Hematopoietic multipotent progenitor cell treated with erythropoietin and hydrocortisone succinate and interleukin-3 and kit ligand, for 6 days (in vitro differentiated cells): ENCODE data around the gene TMEM9.
A peak's percentile ranks its signal among the peaks of the same experiment; 100 is the strongest.

Experiments
- DNase-seq: peaks from one replicate; pipeline ENCODE4 v3.0.0-alpha.2; 2015

The TMEM9 gene

DNA sequence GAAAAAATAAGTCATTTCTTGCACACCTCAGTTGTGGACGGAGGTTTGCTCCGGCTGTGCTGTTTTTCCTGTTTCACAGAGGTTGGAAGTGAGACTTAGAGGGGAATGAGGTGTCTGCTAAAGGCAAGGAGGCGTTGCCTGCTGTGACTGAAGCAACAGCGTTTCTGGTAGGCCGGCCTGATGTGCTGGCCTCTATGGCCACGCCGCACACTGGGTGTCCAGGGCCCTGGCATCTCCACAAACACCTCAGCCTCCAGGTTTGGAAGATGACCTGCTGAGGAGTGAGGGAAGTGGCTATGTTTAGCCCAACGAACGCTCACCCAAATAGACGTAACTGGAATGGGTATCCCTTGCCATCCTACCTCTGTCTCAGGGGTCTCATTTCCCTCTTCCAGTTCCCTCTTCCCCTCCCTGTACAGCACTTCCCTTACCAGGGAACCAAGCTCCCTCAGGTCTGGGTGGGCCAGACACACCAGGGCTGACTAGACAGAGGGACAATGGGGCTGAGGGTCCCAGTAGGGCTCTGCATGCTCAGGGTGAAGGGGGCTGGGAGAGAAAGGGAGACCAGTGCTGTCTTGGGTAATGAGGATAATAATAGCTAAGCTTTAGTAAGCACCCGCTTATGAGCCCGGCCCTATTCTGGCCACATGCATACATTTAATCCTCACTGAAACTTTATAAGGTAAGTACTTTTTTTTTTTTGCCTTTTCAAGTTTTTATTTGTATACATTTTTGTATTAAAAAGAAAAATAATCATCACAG, 53.9 kb downstream of the TMEM9 start:
- no peak for DNase-seq

DNA sequence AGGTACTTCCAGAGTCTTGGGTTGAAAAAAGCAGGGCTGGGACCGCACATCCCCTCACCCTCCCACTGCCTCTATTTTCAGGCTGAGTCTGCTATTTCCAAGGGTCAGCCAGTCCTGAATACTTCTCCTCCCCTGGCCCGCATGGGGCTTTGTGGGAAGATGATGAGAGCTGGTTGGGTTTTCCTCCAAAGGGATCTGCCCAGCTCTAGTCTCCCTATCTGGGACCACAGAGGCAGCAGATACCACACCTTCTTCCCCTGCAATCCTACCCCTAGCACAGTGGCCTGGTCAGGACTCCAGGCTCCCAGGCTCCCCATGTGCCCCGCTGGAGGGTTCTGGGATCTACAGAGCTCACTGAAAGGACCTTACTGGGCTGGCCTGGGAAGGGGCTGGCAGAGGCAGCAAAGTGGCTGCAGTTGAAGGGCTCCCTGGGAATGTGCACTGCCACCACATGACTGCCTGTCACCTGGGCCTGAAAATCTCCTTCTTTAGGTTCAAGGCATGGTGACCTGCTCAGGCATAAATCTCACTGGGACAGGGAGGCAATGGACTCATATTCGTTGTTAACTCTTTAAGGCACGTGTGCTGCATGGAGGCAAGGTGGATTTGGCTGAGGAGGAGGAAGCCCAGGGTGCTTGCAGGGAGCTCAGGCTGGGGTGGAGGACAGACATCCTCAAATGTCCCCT, 55.1 kb downstream of the TMEM9 start:
- no peak for DNase-seq

DNA sequence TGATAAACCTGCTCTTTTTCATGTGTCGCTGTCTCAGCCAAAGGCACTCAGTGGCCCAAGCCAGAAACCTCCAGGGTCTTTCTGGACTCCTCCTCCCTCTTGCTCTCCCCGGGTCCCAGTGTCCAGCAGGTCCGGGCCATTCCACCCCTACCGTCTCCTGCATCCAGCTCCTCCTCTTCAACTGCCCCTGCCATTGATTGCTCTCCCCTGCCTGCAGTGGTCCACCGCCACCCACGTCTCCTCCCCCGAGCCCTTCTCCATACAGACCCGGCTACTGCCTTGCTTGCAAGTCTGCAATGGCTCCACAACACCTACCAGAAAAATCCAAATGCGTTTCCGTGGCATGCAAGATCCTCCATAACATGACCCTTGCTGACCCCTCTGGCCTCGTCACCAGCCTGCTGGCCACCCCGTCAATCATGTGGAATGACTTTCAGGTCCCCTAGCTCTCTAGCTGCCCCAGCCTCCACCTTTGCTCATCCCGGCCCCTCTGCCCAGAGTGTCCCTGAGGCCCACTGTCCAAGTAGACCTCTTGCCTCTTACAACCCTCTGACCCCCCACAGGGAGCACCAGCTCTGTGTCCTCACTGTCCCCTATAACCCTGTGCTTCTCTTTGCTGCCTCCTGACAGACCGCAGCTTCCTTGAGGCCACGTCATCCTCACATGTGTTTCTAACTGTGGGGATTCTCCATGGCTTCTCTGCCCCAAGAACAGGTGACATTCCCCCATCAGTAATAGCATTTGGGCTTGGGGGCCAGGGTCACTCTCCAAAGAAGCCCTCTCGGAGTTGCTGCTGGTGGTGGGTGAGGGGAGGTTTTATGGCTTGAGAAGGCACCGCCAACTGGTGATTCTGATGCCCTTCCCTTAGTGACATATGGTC, 57.1 kb downstream of the TMEM9 start:
- DNase-seq: no peak

DNA sequence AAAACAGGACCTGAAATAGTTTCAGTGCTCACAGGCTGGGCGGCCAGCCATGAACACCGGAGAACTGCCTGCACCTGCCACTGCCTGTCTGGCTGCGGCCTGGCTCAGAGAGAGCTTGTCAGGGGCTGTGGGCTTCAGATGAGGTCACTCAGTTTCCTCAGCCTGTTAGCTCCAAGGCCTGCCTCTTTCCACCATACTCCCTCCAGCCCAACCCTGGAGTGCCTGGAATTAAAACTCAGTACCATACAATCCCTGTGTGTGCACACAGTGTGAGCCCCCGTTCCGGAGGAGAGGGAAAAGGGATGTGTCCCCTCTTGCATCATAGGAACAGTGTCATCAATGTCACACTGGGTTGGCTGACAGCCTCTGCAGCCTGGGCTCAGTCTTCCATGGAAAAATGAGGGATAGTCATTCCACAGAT, 58.2 kb downstream of the TMEM9 start:
- no peak for DNase-seq

DNA sequence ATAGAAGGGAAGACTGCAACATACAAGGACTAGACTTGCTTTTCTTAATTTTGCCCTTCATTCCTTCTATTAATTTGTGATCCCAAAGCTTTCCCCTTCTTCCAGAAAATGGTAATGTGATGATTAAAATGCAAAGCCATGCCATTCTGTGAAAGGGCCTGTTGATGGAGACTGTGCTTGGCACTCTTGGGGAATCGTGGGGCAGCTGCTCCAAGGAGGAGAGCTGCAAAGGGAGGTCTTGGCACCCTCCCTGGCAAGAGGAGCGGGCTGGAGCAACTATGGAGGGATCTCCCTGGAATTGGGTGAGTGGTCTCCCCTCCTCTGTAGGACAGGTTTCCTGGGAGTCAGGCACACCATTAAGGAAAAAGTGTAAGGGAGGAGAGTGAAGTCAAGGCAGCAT, 58.7 kb downstream of the TMEM9 start:
- no peak for DNase-seq

DNA sequence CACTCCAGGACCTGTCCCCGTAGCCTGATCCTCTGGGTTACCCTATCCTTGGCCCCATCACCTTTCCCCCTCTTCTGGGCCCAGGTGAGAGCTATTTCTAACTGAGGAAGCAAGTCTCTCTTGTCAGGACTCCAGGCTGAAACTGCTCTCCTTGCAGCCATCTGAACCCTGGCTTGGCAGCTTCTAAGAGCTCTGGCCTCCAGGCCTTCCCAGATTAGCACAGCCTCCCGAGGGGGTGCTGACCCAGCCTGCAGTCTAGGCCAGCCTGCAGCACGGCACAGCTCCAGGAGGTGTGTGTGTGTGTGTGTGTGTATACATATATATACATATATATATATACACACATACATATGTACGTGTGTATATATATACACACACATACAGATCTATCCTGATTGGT, 59.4 kb downstream of the TMEM9 start:
- no peak for DNase-seq

DNA sequence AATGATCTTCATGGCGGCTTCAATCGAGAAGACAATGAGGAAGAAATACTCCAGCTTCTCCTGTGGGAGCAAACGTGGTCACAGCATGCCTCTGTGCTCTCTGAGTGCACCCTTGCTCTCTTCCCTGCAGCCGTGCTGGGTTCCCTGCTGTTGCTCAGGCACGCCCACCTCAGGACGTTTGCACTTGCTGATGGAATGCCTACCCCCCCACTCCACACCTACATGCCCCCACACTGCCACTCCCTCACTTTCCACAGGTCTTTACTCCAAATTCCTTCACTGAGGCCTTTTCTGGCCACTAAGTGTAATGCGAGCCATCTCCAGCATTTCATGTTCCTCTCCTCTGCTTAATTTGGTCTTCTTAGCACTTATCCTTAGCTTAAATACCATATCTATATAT, 60.3 kb downstream of the TMEM9 start:
- no peak for DNase-seq

DNA sequence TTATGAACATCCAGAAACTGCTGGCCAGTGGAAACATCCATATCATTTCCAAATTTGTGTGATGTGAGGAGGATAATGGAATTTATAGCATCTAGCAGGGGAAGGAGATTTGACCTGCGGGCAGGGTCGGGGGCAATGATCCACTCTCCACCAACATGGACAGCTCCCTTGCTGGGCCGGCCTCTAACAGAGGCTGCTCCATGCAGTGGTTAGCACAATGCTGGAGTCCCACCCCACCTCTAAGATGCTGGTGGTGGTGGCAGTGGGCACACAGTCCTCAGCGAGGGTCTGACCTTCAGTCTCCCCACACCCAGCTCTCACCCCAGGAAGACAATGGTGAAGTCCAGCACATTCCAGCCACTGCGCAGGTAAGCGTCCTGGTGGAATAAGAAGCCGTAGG, 60.7 kb downstream of the TMEM9 start:
- DNase-seq: no peak

DNA sequence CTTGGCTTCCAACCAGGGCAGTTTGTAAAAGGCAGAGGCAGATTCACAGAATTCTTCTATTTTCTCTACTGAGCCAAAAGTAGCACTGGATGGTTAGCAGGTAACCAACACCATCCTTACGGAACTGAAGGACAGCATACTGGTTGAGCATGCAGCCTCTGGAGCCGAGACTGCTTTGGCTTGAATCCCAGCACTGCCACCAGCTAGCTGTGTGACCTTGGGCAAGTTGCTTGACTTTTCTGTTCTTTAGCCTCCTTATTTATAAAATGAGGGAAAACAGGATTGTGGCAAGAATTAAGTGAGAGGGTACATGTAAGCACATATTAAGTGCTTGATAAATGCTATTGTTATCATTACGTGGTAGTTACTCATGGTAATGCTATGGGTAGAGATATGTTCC, 61.5 kb downstream of the TMEM9 start:
- DNase-seq: no peak

DNA sequence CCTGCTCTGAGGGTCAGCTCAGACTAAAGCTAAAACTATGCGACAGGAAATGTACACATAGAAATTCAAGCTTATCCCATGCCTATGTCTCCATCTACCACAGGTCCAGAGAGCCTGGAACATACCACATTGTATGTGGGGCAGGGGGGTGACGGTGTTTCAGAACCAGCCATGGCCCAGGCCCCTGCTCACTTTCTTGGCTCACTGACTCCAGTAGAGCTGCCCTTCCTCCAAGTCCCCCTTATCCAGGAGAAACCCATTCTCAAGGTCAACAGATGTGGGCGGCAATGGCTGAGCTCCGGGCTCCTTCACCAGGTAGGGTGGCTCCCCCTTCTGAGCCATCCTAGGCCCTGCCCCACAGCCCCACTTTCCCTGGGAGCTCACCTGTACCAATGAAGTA, 63.0 kb downstream of the TMEM9 start:
- no peak for DNase-seq

DNA sequence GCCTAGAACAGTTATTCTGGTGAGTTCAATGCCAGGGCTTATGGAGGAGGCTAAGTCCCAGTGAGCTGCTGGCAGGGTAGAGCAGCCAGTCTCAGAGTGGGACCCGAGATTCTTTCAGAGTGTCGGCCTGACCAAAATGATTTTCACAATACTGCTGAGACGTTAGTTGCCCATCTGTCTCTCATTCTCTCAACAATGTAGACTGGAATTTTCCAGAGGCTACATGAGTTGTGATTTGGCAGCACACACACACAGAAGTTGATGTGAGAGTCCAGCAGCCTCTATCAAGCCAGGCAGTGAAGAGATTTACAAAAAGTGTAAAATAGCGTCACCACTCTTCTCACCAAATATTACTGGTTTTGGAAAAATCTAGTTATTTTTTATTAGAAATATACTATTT, 63.7 kb downstream of the TMEM9 start:
- DNase-seq: no peak

DNA sequence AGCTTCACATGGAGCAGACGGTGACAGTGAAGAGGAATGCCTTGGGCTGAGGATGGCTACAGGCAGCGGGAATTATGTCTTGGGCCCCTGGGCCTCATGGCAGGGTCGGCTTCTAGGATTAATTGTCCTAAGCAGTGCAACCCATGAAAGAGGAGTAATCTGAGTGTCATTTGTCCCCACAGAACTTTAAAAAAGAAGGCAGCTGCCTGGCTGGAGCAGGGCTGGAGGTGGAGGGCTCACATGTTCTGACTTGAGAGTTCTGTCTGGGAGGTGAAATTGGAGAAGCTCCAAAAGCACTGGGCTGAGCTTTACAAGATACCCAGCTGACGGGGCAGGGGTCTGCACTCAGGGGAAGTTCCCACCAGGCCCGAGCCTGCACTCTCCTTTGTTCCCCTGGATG, 64.7 kb downstream of the TMEM9 start:
- DNase-seq: no peak

DNA sequence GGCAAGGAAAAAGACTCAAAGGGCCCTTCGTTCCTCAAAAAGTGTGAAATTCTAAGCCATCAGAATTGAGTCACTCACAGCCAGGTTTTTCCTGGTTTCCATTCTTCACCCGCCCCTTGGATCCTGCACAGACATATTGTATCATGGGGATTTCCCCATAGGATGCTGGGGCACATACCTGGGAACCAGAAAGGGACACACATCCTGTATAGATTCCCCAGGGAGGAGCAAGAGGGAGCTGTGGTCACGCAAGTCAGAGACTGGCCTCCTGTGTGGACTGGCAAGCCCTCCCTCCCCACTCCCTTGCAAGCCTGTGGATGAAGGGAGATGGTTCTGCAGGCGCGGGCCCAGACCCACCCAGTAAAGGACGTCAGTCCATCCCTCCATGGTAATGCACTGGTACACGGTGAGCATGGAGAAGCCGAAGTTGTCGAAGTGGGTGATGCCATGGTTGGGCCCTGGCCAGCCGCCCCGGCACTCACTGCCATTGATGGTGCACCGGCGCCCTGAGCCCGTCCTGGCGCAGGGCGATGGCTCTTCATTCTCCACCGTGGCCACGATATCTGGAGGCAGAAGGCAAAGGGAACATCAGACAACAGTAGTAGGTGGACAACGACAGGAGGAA, 65.3 kb downstream of the TMEM9 start:
- DNase-seq: no peak

DNA sequence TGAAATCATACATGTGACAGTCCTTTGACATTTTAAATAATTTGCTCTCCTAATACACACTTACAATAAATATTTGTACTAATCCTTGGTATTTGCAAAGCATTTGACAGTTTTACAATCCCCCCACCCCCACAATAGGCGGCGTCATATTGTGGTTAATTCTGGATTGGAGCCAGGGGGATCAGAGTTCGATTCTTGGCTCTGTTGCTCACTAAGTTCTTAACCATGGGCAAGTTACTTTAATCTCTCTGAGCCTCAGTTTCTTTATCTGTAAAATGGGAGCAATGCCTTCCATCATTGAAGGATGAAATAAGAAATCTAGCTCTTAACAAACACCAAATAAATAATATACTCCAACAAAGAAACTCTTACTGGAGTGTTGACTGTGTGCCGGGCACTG, 65.9 kb downstream of the TMEM9 start:
- DNase-seq: peak; percentile 16

DNA sequence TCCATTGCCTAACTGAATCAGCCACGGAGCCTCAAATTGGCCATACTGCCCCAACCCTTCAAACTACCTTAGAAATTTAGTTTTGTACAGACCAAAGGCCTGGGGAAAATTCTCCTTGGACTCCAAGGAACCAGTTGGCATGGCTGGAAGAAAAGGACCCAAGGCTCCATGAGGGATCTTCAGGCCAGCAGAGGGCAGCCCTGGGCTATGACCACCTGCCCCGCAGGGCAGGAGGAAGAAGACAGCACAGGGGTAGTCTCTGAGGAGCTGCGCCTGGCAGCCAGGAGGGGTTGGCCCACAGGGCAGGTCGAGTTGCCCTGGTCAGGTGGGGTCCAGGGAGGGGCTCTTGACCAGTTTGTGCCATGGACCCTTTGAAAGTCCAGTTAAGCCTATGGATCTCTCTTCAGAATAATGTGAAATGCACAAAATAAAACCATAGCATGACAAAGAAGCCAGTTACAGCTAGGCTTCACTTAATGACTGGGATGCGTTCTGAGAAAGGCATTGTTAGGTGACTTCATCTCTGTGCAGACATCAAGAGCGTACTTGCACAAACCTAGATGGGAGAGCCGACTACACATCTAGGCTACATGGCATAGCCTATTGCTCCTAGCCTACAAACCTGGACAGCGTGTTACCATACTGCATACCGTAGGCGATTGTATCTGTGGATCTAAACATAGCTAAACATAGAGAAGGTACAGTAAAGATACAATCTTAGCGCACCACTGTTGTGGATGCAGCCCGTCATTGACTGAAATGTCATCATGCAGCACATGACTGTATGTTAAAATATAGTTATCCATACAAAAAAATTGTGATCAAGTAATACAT, 68.2 kb downstream of the TMEM9 start:
- peak; percentile 78 for DNase-seq
